ENCODE results near the gene CD46. TPM values are rescaled to one million over a fixed set of nuclear protein-coding genes. Genes with fewer than 3 reads are reported as not detected.

CD46 gene
- total RNA-seq, 1 donor from 2014 or later = 188 TPM

DNA sequence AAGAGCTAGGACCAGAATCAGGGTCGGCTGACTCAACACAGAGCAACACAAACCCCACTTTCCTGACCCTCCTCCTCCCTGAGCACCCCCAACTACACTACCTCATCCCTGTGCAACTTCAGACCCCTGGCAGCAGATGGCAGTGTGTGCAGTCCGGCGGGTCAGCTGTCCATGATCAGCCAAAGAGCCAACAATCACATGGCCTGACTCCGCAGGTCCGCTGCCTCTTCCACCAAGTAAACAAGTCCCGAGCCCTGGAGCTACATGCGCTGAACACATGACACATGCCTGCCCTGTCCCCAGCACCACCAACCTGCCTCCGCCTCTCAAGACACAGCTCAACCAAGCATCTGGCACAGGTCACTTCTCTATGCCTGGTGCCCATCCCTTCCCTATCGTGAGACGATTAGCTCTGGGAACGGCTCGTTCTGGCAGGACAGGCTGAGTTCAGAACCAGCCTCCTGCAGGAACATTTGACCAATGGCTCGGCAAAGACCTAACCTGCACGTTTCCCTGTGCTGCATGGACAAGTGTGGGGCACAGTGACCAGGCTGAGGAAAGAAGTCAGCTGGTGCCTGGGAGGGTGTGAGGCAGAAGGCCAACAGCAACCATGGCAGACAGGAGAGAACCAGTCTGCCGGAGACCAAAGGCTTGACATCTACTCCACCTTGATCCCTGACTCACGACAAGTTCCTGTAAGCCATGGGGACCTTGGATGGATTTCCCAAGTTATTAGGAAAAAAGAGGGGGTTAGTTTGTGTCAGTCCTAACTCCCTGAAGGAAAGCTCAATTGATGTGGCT is 60.3 kb downstream of the CD46 start:
- no peaks in the 10 kb centered on the region for H3K9me3 Mint-ChIP-seq (ENCODE audit: unreplicated experiment)
- H3K27me3 Mint-ChIP-seq (ENCODE audit: unreplicated experiment) = peaks cover 6% of the 10 kb centered on the region
- peaks cover 3% of the 10 kb centered on the region for H3K4me1 Mint-ChIP-seq (ENCODE audit: low read depth, unreplicated experiment)
- H3K4me3 Mint-ChIP-seq (ENCODE audit: unreplicated experiment) = no peak overlapping the region
- DNase-seq = peak; percentile 39
- no peak overlapping the region for H3K27ac Mint-ChIP-seq (ENCODE audit: unreplicated experiment)
- H3K36me3 Mint-ChIP-seq (ENCODE audit: unreplicated experiment) = no peaks in the 10 kb centered on the region
- TF ChIP-seq, protein P1, sequence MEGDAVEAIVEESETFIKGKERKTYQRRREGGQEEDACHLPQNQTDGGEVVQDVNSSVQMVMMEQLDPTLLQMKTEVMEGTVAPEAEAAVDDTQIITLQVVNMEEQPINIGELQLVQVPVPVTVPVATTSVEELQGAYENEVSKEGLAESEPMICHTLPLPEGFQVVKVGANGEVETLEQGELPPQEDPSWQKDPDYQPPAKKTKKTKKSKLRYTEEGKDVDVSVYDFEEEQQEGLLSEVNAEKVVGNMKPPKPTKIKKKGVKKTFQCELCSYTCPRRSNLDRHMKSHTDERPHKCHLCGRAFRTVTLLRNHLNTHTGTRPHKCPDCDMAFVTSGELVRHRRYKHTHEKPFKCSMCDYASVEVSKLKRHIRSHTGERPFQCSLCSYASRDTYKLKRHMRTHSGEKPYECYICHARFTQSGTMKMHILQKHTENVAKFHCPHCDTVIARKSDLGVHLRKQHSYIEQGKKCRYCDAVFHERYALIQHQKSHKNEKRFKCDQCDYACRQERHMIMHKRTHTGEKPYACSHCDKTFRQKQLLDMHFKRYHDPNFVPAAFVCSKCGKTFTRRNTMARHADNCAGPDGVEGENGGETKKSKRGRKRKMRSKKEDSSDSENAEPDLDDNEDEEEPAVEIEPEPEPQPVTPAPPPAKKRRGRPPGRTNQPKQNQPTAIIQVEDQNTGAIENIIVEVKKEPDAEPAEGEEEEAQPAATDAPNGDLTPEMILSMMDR (IDR thresholded peaks at IDR 0.05; ENCODE audit: partially characterized antibody, unreplicated experiment) = no peak

DNA sequence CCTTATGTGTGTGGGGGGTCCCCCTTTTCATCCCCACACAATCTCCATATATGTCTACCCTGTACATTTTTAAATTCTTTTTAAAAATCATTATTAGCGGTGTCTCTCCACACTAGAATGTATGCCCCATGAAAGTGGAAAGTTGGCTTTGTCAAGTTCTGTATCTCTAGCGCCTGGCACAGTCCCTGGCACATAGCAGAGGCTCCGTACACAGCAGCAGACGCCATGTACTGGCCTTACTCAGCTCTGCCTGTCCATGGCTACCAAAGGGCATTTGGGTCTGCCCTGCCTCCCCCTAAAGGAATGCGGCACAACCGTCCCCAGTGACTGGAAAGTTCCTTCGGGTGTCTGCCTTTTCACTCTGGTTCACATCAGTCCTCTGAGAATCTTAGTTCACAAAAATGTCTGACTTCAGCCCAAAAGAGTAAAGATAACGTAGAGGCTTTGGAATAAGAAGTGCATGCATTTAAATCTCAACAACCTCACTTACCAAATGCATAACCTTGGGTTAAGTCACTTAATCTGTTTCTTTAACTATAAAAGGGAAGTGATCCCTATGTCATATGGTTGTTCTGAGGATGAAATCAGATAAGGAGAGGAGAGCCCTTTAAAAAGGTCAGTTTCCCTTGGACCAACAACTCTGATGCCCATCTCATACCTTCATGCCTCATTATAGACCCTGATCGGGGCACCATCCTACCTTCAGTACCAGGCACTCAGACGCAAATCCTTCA is 61.1 kb downstream of the CD46 start:
- no peak overlapping the region for H3K4me3 Mint-ChIP-seq (ENCODE audit: unreplicated experiment)
- H3K4me1 Mint-ChIP-seq (ENCODE audit: low read depth, unreplicated experiment) = no peaks in the 10 kb centered on the region
- H3K27ac Mint-ChIP-seq (ENCODE audit: unreplicated experiment) = no peak overlapping the region
- peaks cover 6% of the 10 kb centered on the region for H3K27me3 Mint-ChIP-seq (ENCODE audit: unreplicated experiment)
- no peak for DNase-seq
- no peaks in the 10 kb centered on the region for H3K9me3 Mint-ChIP-seq (ENCODE audit: unreplicated experiment)
- TF ChIP-seq, protein P1 (IDR thresholded peaks at IDR 0.05; ENCODE audit: partially characterized antibody, unreplicated experiment) = no peak
- H3K36me3 Mint-ChIP-seq (ENCODE audit: unreplicated experiment) = no peaks in the 10 kb centered on the region

DNA sequence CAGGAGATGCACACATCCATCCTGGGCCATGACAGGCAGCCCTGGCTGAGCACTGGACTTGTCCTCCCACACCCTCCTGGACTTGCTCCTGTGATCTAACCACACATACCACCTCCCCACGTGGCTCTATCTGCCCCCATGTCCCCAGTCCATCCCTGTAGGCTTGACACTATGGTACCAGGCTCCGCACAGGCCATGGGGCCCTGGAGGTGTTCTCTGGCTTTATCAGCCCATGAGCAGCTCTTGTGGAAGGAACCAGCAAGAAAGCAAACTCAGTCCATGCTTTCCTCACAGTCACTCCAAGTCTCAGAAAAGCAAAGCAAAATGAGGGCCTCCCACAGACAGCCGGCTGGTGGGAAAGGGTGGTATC is 61.6 kb downstream of the CD46 start:
- H3K36me3 Mint-ChIP-seq (ENCODE audit: unreplicated experiment) = no peaks in the 10 kb centered on the region
- no peaks in the 10 kb centered on the region for H3K4me1 Mint-ChIP-seq (ENCODE audit: low read depth, unreplicated experiment)
- no peak overlapping the region for H3K4me3 Mint-ChIP-seq (ENCODE audit: unreplicated experiment)
- H3K27ac Mint-ChIP-seq (ENCODE audit: unreplicated experiment) = no peak overlapping the region
- no peak for DNase-seq
- H3K9me3 Mint-ChIP-seq (ENCODE audit: unreplicated experiment) = no peaks in the 10 kb centered on the region
- peaks cover 6% of the 10 kb centered on the region for H3K27me3 Mint-ChIP-seq (ENCODE audit: unreplicated experiment)
- TF ChIP-seq, protein P1 (IDR thresholded peaks at IDR 0.05; ENCODE audit: partially characterized antibody, unreplicated experiment) = no peak

DNA sequence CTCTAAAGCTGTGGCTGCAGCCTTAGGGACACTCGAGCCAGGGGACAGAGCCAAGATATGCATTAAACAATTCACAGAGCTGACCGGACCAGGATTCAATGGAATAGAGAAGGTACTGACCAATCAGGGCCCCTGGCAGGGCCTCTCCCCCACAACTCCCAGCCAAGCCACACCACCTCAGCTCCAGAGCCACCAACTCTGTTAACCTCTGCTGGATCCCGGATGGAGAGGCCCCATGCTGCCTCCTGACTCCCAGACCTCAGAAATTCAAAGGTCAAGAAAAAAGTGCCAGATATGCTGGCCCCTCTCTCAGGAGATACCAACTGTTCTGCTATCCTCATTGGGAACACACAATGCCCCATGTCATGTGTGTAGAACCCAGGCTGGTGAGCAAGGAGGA is 62.1 kb downstream of the CD46 start:
- Mint-ChIP-seq H3K9me3 (ENCODE audit: unreplicated experiment) (no peaks in the 10 kb centered on the region), H3K4me3 (ENCODE audit: unreplicated experiment) (no peak overlapping the region), H3K36me3 (ENCODE audit: unreplicated experiment) (no peaks in the 10 kb centered on the region), H3K27me3 (ENCODE audit: unreplicated experiment) (peaks cover 6% of the 10 kb centered on the region), H3K4me1 (ENCODE audit: low read depth, unreplicated experiment) (no peaks in the 10 kb centered on the region), H3K27ac (ENCODE audit: unreplicated experiment) (no peak overlapping the region)
- DNase-seq = no peak
- TF ChIP-seq, protein P1 (IDR thresholded peaks at IDR 0.05; ENCODE audit: partially characterized antibody, unreplicated experiment) = no peak

DNA sequence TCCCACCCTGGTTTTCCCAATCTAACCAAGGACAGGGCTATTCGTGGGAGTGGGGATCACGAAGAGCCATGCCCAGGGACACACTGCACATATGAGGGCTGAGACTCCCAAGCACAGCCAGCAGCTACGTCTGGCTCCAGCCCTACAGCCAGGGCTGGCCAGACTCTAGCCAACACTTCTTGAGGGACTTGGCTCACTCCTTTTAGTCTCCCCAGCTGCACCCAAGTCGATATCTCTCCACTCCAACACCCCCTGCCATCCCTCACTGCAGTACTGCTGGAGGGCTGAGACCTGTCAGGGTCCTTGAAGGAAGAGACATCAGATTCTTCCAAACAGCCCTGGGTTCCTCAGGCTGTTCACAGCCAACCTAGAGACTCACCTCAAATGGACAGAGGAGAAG is 62.6 kb downstream of the CD46 start:
- Mint-ChIP-seq H3K9me3 (ENCODE audit: unreplicated experiment) (no peaks in the 10 kb centered on the region), H3K4me1 (ENCODE audit: low read depth, unreplicated experiment) (no peaks in the 10 kb centered on the region)

More for the DNA sequence above, 62.6 kb downstream of the CD46 start:
- Mint-ChIP-seq H3K27me3 (ENCODE audit: unreplicated experiment) (peaks cover 6% of the 10 kb centered on the region), H3K27ac (ENCODE audit: unreplicated experiment) (no peak overlapping the region), H3K36me3 (ENCODE audit: unreplicated experiment) (no peaks in the 10 kb centered on the region), H3K4me3 (ENCODE audit: unreplicated experiment) (no peak overlapping the region)
- TF ChIP-seq, protein P1 (IDR thresholded peaks at IDR 0.05; ENCODE audit: partially characterized antibody, unreplicated experiment) = no peak
- DNase-seq = no peak
